Upper lobe of right lung (tissue), 1 donor: Measurements from ENCODE around the gene DYRK2. TPM values are rescaled to one million over a fixed set of nuclear protein-coding genes. Genes with fewer than 3 reads are reported as not detected.

Experiments used
- ATAC-seq: fragments of 200-7000 bp; cut with Tn5 transposase; one replicate; pipeline ENCODE4 v1.9.1; 2020; ENCODE audit warnings: mild to moderate bottlenecking, moderate library complexity
- DNase-seq: peaks from one replicate; pipeline ENCODE4 v3.0.0-alpha.2; 2020
- H3K27ac ChIP-seq: fragments of 200-600 bp; one replicate; pipeline ENCODE4 v1.8.0; 2022
- H3K27me3 ChIP-seq: fragments of 200-600 bp; one replicate; pipeline ENCODE4 v1.8.0; 2022; ENCODE audit warnings: mild to moderate bottlenecking
- H3K36me3 ChIP-seq: fragments of 200-600 bp; one replicate; pipeline ENCODE4 v1.8.0; 2022
- H3K4me1 ChIP-seq: fragments of 200-600 bp; one replicate; pipeline ENCODE4 v1.8.0; 2022
- H3K4me3 ChIP-seq: fragments of 200-600 bp; one replicate; pipeline ENCODE4 v1.8.0; 2022; ENCODE audit warnings: mild to moderate bottlenecking
- H3K9me3 ChIP-seq: fragments of 200-600 bp; one replicate; pipeline ENCODE4 v1.8.0; 2022
- CTCF ChIP-seq: fragments of 200-600 bp; IDR thresholded peaks from one replicate; pipeline ENCODE4 v1.8.0; 2022; ENCODE audit warnings: antibody characterized with exemption
- intact Hi-C: fragments of 100-400 bp; cut with DNase I; formaldehyde crosslinking; loops from one replicate; pipeline ENCODE4 v1.11.0; 2022
- total RNA-seq: library from RNA; stranded (reverse); fragmentation: NEBNext Ultra II Directional; extraction: Animal tissue kit (Norgen Biotek cat#: 25700); gene quantifications from one replicate; pipeline ENCODE4 v1.2.1, GENCODE V29; 2021
- donor health status: DM: no; HTN: yes; CAD: no; lungs with severe emphysema.

The DYRK2 gene
- total RNA-seq, 1 donor from 2014 or later, result 15.5 TPM

- Histone ChIP-seq H3K4me3 (no peak overlapping the region), H3K27ac (no peak overlapping the region), H3K36me3 (no peaks in the 10 kb centered on the region), H3K9me3 (no peaks in the 10 kb centered on the region), H3K4me1 (peaks cover 22% of the 10 kb centered on the region), H3K27me3 (no peaks in the 10 kb centered on the region)
- ATAC-seq (no peak), DNase-seq (no peak)
- intact Hi-C loops, result no loop called here
- no peak for TF ChIP-seq CTCF
Measured at GRCh38 chr12:67665679-67666078, 17.1 kb downstream of the DYRK2 start.

GRCh38 chr12:67666605-67667004 lies 18.1 kb downstream of the DYRK2 start:
- Histone ChIP-seq H3K27ac (no peak overlapping the region), H3K4me1 (peaks cover 17% of the 10 kb centered on the region)
- intact Hi-C loops, result no loop called here

GRCh38 chr12:67667276-67668073 lies 18.9 kb downstream of the DYRK2 start:
- H3K4me1 ChIP-seq, result peaks cover 17% of the 10 kb centered on the region
- no peak for TF ChIP-seq CTCF
- H3K9me3 ChIP-seq, result no peaks in the 10 kb centered on the region
- no peaks in the 10 kb centered on the region for H3K36me3 ChIP-seq
- intact Hi-C loops, result no loop called here
- H3K4me3 ChIP-seq, result no peak overlapping the region
- no peaks in the 10 kb centered on the region for H3K27me3 ChIP-seq
- no peak overlapping the region for H3K27ac ChIP-seq
- peak; percentile 66 for ATAC-seq
- DNase-seq, result no peak

More at GRCh38 chr12:67666605-67667004, 18.1 kb downstream of the DYRK2 start:
- no peaks in the 10 kb centered on the region for H3K9me3 ChIP-seq
- no peak for TF ChIP-seq CTCF
- no peak overlapping the region for H3K4me3 ChIP-seq
- H3K27me3 ChIP-seq, result no peaks in the 10 kb centered on the region
- H3K36me3 ChIP-seq, result no peaks in the 10 kb centered on the region
- ATAC-seq, result no peak
- no peak for DNase-seq

- peaks cover 7% of the 10 kb centered on the region for H3K4me1 ChIP-seq
- ATAC-seq (no peak), DNase-seq (no peak)
- H3K27me3 ChIP-seq, result no peaks in the 10 kb centered on the region
- intact Hi-C loops, result no loop called here
- no peak overlapping the region for H3K4me3 ChIP-seq
- no peak for TF ChIP-seq CTCF
- H3K27ac ChIP-seq, result no peak overlapping the region
- H3K36me3 ChIP-seq, result no peaks in the 10 kb centered on the region
- no peaks in the 10 kb centered on the region for H3K9me3 ChIP-seq
Measured at GRCh38 chr12:67669217-67669933, 20.8 kb downstream of the DYRK2 start.

GRCh38 chr12:67669934-67670631 lies 21.5 kb downstream of the DYRK2 start:
- intact Hi-C loops, result no loop called here
- Histone ChIP-seq H3K27ac (no peak overlapping the region), H3K36me3 (no peaks in the 10 kb centered on the region), H3K4me1 (peaks cover 7% of the 10 kb centered on the region), H3K9me3 (no peaks in the 10 kb centered on the region), H3K27me3 (no peaks in the 10 kb centered on the region), H3K4me3 (no peak overlapping the region)
- no peak for TF ChIP-seq CTCF
- peak; percentile 22 for ATAC-seq
- no peak for DNase-seq
